Islet of Langerhans (tissue), 1 donor: ENCODE results near the gene HPSE.
"Not testable (repeated sequence)": the region's sequence is repeated elsewhere in the genome, so short reads cannot be mapped to it uniquely, and the experiment has no call there.

Experiments used
- FAIRE-seq: peaks from one replicate; lab custom pipeline; 2011; peaks lifted over from hg19 to GRCh38; lab: Jason Lieb, UNC

HPSE gene

GRCh38 chr4:83283181-83283580 is 51.5 kb downstream of the HPSE start:
- FAIRE-seq, result no peak

DNA sequence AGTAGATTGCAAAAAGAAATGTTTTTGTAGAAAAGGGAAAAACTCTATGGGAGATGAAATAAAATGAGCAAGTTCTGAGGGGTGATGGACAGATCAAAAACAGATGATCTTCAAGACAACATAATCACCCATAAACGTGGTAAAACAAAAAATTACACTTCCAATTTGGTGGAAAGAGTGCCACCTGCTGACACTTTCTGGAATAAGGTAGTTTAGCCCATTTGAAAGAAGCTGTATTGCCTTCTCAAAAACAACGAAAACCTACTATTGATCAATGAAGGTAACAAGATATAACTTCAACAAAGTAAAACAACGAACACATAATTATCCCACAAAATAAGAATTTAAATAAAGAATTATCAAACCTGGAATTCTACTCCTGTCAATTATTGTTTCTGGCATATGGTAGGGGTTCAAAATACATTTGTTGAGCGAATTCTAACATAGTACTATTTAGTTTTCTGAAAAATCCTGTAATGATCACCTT is 52.6 kb downstream of the HPSE start:
- FAIRE-seq, result peak; percentile 89

DNA sequence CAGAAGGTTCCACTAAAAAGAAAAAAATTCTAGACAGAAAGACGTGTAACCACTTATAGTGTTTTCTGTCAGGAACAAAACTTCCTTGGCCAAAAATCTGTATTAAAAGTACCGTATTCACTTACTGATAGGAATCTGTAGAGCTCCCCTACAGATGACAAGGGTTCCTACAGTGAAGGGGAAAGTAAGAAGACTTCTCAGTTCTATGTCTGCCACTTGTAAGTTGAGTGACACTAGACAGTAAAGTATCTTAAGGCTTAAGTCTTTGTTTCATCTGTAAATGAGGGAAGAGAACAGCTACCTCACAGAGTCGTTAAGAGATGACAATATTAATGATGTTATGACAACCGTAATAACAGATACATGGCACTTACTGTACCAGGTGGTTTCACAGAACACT is 53.3 kb downstream of the HPSE start:
- no peak for FAIRE-seq

DNA sequence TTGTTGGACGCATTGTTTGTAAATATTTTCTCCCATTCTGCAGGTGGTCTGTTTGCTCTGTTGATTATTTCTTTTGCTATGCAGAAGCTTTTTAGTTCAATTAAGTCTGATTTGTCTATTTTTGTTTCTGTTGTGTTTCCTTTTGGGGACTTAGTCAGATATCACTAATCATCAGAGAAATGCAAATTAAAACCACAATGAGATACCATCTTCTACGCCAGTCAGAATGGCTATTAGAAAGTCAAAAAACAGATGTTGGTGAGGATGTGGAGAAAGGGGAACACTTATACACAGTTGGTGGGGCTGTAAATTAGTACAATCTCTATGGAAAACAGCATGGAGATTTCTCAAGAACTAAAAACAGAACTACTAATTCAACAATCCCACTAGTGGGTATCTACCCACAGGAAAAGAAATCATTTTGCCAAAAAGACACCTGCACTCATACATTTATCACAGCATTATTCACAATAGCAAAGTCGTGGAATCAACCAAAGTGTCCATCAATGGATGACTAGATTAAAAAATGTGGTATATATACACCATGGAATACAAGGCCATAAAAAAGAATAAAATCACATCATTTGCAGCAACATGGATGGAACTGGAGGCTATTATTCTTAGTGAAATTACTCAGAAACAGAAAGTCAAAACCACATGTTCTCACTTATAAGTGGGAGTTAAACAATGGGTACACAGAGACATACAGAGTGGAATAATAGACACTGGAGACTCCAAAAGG is 58.2 kb downstream of the HPSE start:
- no peak for FAIRE-seq

GRCh38 chr4:83273926-83274325 is 60.7 kb downstream of the HPSE start:
- not testable (repeated sequence) for FAIRE-seq

- no peak for FAIRE-seq
These were observed 61.7 kb downstream of the HPSE start for GRCh38 chr4:83272900-83273299.

- FAIRE-seq, result no peak
These were observed 65.4 kb downstream of the HPSE start for GRCh38 chr4:83269256-83269655.

- no peak for FAIRE-seq
These were observed 66.2 kb downstream of the HPSE start for GRCh38 chr4:83268491-83268890.

DNA sequence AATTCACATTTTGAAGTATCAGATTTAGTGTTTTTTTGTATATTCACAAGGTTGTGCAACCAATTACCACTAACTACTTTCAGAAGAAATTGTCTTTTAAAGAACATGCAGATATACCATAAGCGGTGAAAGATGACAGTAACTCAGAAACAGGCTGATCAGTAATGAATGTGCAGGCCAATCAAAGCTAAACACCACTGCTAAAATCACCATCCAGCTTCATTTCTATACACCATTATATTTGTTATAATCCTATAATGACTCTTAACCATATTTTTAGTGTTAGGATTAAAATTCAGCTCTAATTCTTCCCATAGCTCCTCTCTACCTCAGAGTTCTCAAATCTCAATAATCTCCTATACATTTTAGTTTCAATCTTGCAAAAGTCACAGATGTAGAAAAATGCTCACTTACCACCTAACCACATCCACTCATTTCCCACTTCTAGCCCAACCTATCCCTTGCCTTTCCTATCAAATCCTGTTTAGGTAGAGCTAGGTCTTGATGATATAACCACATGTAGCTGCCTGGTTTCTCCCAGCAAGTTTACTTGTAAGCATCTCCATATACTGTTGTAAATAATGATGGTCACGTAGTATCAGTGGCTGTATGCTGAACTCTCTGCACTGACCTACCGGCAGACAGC is 66.7 kb downstream of the HPSE start:
- no peak for FAIRE-seq

- no peak for FAIRE-seq
These were observed 67.4 kb downstream of the HPSE start for GRCh38 chr4:83267121-83267829.

DNA sequence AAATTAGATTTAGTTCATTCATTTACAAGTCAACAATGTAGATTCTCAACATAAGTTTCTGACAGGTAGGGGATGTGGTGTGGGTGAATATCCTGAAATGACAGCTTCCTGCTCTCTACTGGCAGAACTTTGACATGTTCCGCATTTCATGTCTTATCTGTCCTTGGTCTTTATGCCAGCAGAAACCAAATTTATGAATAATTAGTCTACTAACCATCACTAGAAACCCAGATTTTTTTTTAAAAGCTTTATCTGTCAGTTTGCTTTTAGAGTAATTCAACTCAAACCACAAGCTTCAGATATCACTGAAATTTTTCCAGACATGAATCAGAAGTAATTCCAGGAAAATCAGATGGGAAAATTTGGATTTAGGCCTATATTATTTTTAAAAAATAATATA is 68.0 kb downstream of the HPSE start:
- FAIRE-seq, result no peak

DNA sequence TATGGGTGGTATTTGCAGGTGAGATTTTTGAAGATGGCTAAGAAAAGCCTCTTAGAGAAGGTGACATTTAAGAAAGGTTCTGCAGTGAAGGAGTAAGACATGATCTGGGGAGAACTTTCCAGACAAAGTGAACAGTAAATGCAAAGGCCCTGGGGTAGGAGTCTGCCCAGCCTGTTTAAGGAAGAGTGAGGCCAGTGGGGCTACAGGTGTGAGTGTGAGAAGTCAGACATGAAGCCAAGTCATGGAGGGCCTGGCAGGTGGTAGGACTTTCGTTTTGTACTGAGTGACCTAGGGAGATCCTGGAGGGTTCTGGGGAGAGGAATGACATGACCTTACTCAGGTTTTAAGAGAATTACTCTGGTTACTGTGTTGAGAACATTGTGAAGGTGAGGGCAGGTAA is 71.5 kb downstream of the HPSE start:
- no peak for FAIRE-seq

- no peak for FAIRE-seq
These were observed 72.0 kb downstream of the HPSE start for GRCh38 chr4:83262682-83263081.

- no peak for FAIRE-seq
These were observed 73.3 kb downstream of the HPSE start for GRCh38 chr4:83261307-83261706.

DNA sequence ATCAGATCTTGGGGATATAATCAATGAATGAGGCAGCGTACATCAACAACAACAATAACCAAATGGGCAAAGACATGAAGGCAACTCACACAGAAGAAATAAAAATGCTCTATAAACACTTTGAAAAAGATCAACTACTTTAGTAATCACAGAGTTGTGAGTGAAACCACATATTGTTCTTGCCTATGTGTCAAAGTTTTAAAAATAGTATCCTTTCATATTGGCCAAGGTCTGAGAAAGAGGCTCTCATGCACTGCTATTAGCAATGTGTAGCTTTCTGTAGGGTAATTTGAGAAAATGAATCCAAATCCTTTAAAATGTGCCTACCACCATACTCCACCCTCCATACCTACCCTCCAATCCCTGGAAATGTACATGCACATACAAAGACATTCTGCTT is 75.1 kb downstream of the HPSE start:
- no peak for FAIRE-seq

DNA sequence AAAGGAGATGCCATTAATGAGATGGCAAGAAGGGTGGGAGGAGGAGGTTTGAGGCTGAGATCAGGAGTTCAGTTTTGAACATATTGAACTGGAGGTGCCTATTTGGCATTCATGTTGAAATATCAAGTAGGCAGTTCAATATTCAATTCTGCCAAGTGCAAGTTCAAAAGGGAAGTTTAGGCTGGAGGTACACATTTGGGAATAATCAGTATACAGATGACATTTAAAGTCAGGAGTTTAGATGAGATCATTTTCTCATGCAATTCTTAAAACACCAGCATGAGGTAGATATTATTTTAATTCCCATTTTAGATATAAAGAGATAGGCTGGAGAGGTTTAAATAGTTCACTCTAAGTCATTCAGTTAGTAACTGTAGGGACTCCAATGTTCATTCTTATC is 76.2 kb downstream of the HPSE start:
- no peak for FAIRE-seq

GRCh38 chr4:83257811-83258210 is 76.8 kb downstream of the HPSE start:
- FAIRE-seq, result no peak

- no peak for FAIRE-seq
These were observed 79.1 kb downstream of the HPSE start for GRCh38 chr4:83255584-83255983.

DNA sequence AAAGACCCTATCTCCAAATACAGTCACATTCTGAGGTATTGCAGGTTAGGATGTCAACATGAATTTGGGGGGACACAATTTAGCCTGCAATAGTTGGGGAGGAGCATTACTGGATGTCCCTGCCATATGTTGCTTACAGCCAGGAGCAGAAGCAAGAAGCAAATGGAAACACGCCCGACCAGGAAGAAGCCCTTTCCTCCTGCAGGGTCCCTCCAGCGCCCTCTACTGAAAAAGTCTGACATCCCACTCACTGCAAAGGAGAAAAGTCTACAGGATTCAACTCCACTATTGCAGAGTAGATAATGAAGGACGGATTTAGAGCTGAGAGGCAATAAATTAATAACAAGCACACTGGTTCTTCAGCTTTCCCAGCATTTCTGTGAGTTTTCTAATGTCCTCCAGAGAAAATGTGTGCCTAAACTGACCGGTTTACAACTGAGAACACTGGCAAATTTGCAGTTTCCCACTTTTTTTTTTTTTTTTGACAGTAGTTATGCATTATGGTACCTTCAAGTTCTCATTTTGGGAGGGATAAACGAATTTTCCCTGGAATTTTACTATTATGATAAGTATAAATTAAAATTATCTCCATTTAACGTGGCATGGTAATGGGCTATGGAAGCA is 81.8 kb downstream of the HPSE start:
- no peak for FAIRE-seq

DNA sequence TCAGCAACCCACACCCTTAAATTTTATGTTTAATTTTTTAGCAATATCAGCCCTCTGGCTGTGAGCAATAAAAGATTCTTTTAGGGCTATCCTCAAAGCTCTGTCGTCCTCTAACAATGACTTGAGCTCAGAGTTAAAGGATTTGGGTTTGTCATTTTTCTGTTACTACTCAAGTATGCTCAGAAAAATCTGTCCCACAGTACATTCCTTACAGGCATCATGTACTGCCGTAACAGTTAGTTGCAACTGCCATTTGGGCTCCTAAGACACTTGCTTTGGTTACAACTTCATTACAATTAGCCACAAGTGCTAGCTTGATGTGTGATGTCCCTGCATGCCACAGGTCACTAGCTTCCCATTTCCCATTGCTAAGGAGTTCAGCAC is 83.2 kb downstream of the HPSE start:
- FAIRE-seq, result no peak

DNA sequence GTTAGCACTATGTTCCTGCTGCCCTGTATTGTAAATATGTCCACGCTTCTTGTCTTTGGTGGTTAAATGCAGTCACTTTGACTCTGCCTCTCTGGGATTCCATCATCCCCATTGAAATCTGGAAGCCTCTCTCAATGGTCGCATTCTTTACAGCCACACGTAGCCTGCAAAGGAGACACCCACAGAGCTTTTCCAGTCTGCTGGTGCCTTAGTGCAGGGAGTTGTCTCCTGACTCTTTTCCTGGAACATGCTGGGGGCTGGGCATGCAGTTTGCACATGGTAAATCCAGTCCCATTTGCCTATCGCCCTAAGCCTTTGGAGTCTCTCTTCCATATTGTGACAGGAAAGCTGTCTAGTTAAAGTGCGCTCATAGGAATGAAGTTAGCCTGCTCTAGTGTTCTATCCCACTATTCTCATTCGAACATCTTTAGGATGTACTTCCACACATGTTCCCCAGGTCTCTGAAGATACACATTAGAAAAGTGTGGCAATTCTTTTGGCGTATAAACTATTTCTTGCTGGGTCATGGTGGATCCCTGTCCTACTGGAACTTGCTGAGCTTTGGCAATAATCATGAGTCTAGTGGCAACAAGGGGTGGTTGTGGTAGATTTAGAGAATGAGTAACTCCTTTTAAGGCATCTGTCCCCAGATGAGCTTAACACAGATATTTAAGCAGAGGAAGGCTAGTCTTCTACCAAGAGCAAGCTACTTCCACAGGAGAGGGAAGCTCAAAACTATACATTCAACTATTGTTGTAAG is 83.8 kb downstream of the HPSE start:
- no peak for FAIRE-seq

DNA sequence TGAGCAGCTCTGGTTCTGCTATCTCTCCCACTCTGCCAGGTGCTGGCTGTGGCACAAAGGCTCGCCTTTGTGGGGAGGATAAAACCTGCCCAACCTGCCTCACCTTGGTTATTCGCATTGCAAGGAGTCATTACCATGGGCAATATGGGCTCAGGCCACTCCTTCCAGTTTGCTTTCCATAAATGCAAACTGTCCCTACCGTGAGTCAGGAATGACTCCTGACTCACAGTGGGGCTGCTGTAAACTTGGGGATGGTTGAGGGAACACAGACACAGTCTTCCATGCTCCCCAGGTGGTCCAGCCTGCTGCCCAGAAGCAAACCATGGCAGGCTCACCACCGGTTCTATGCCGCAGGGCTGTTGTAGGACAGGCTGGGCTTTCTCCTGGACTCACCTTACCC is 86.2 kb downstream of the HPSE start:
- FAIRE-seq, result no peak
